ENCODE results near the gene SKAP1.

GRCh38 chr17:48106802-48107136 is 323.2 kb downstream of the SKAP1 start:
- TF ChIP-seq CTCF (IDR thresholded peaks at IDR 0.05), result no peak
- no peak for TF ChIP-seq POLR2AphosphoS5 (IDR thresholded peaks at IDR 0.05)
- no peak for TF ChIP-seq POLR2A (IDR thresholded peaks at IDR 0.05; ENCODE audit: low read depth)

All from esophagus muscularis mucosa (tissue), 3 donors.